Tracheal epithelial cell (primary cell): Measurements from ENCODE around the gene SEL1L2. TPM values are rescaled to one million over a fixed set of nuclear protein-coding genes. Genes with fewer than 3 reads are reported as not detected.

Experiments
- total RNA-seq: library from RNA; depleted of rRNA; stranded (reverse); fragments of >200 nt; gene quantifications from 2 replicates; pipeline ENCODE4 v1.2.1, GENCODE V29; 2014

SEL1L2 gene
- total RNA-seq = not detected in 2 replicates

GRCh38 chr20:13990465-13990864 is at the start of gene SEL1L2:
Gene SEL1L2 (minus strand): TSS chr20:13990614. CDS start chr20:13990534, 80 bp downstream.

GRCh38 chr20:13995086-13995665 is 4.8 kb upstream of the SEL1L2 start, which contains the start of gene MACROD2:
Gene MACROD2 (plus strand): TSS chr20:13995516.

Other genes with a start within 250 kb of the SEL1L2 start
- gene ESF1, start 205.7 kb downstream of the SEL1L2 start, total RNA-seq = 11.1 and 12.1 TPM in 2 replicates
- gene NDUFAF5, start 205.6 kb downstream of the SEL1L2 start, total RNA-seq = 15.1 and 15.7 TPM in 2 replicates
- 0.64 and 1.7 TPM in 2 replicates for gene MACROD2, start 4.9 kb upstream of the SEL1L2 start, total RNA-seq